Heart left ventricle (tissue), 16 donors: ENCODE data around the gene MTX1. TPM values are rescaled to one million over a fixed set of nuclear protein-coding genes. Genes with fewer than 3 reads are reported as not detected.

Experiments used
- ATAC-seq, 4 donors: fragments of 200-7000 bp; cut with Tn5 transposase; one replicate each; pipeline ENCODE4 v1.9.1; 2020 to 2022; ENCODE audit warnings: moderate library complexity in 4 of 4, mild to moderate bottlenecking in 3 of 4, moderate number of reproducible peaks in 1 of 4
- DNase-seq, 5 donors: peaks; one replicate each; pipeline ENCODE4 v3.0.0-alpha.2; 2020
- H3K27ac ChIP-seq, 12 donors: fragments of 200-600 bp; sonication (generic) in 4 of 12; one replicate each; pipeline versions ENCODE4 v1.5.0 to v1.8.0; 2016 to 2022; ENCODE audit warnings: mild to moderate bottlenecking in 2 of 12
- H3K27me3 ChIP-seq, 9 donors: fragments of 200-600 bp; sonication (generic) in 2 of 9; one replicate each; pipeline versions ENCODE4 v1.5.1 to v1.8.0; 2016 to 2022; ENCODE audit warnings: mild to moderate bottlenecking in 3 of 9
- H3K36me3 ChIP-seq, 9 donors: fragments of 200-600 bp; sonication (generic) in 2 of 9; one replicate each; pipeline versions ENCODE4 v1.5.0 to v1.8.0; 2018 to 2022; ENCODE audit warnings: mild to moderate bottlenecking in 2 of 9
- H3K4me1 ChIP-seq, 12 donors: fragments of 200-600 bp; sonication (generic) in 4 of 12; one replicate each; pipeline versions ENCODE4 v1.5.0 to v1.8.0; 2016 to 2022; ENCODE audit warnings: mild to moderate bottlenecking in 3 of 12
- H3K4me3 ChIP-seq, 12 donors: fragments of 200-600 bp; sonication (generic) in 4 of 12; one replicate each; pipeline versions ENCODE4 v1.5.0 to v1.8.0; 2017 to 2022; ENCODE audit warnings: mild to moderate bottlenecking in 9 of 12, moderate library complexity in 4 of 12
- H3K9me3 ChIP-seq, 12 donors: fragments of 200-600 bp; sonication (generic) in 4 of 12; one replicate each; pipeline versions ENCODE4 v1.5.0 to v1.8.0; 2016 to 2022; ENCODE audit warnings: mild to moderate bottlenecking in 1 of 12
- CTCF ChIP-seq, 12 donors: fragments of 200-600 bp; sonication (generic) in 4 of 12; IDR thresholded peaks; one replicate each; pipeline versions ENCODE4 v1.5.0 to v1.8.0; 2018 to 2022; ENCODE audit warnings: antibody characterized with exemption in 12 of 12, mild to moderate bottlenecking in 5 of 12
- POLR2A ChIP-seq, 2 donors: fragments of 450-650 bp; IDR thresholded peaks; one replicate each; pipeline ENCODE4 v1.6.1; 2017; ENCODE audit warnings: antibody characterized with exemption in 2 of 2, mild to moderate bottlenecking in 2 of 2, moderate library complexity in 2 of 2
- WGBS, 4 donors: extraction: QIAGEN DNeasy Blood & Tissue Kit in 2 of 4; methylation state at CpG; one replicate each; pipeline versions ENCODE4 v1.1.5 to v1.1.7; 2013 to 2018; 5-methylcytosine and 5-hydroxymethylcytosine counted together
- intact Hi-C, 10 donors: fragments of 100-400 bp; cut with DNase I; formaldehyde crosslinking; loops; one replicate each; pipeline versions ENCODE4 v1.11.1 to v1.14.2; 2022
- polyA plus RNA-seq, 2 donors: library from polyadenylated mRNA; stranded (reverse); fragments of 200-250 nt; gene quantifications; one replicate each; pipeline ENCODE4 v1.2.3, GENCODE V29; 2013
- total RNA-seq, 9 donors: library from RNA; depleted of rRNA in 2 of 9; stranded (reverse); fragments of >200 nt in 2 of 9; fragmentation: NEBNext Ultra II Directional in 3 of 9; extraction: Animal tissue kit (Norgen Biotek cat#: 25700) in 3 of 9; gene quantifications; one replicate each; pipeline versions ENCODE4 v1.1.0 to v1.2.4, GENCODE V29; 2016 to 2023
- donor health status: ischemic (EF 13 %, LVEDD 7.1; RV severe dilation, severe dysfunction).
- donor health status: healthy with polysubstance abuse.
- donor health status: DM: no; HTN: yes; CAD: no.
- donor health status: DM: no; HTN: no; CAD: no.
- donor health status: ischemic (EF 25% LVEDD 6.9; RV normal size, moderate dysfunction).
- donor health status: ischemic (EF 25% LVEDD 5.7; RV mildly dilated, moderate dysfunction).
- donor health status: healthy.
- donor health status: DM: yes; HTN: yes; CAD: no.
- donor health status: ischemic (EF 35%, LVEDD 5.7; RV mildly dilated, moderate dysfunction).
- donor health status: nonischemic (EF 11% LVEDD 7.7; RV severe dilation, severe dysfunction).
- donor health status: DM: yes; HTN: yes; CAD: no.
- donor health status: PGD.
- donor health status: ischemic (EF 29% LVEDD 5.4; RV normal size, mild dysfunction).
- donor health status: nonischemic (EF 23%, LVEDD 6.1; RV moderate dilation, normal function).

Gene MTX1
- total and polyA plus RNA-seq, 11 donors = 14.1 to 37.1 (median 20.2) TPM

- 80 to 82% (median 81%) methylated on average over 30 of the region's 30 CpGs for WGBS, 4 donors
- intact Hi-C loops = loop anchor here in 6 of 10 donors (5.0 to 10.0 kb wide), 3 partner anchors 46 to 416 kb away; no protein-coding TSS in a partner anchor
- peaks cover 0 to 29% (median 8%) of the 10 kb centered on the region in 12 donors for H3K4me1 ChIP-seq
- peak overlapping the region in 3 of 12 donors; percentile 7 to 44 (median 23) for H3K4me3 ChIP-seq
- H3K9me3 ChIP-seq = no peaks in the 10 kb centered on the region
- no peak for ATAC-seq
- H3K36me3 ChIP-seq = no peaks in the 10 kb centered on the region
- peak in 3 of 5 donors; percentile 16 to 54 (median 39) for DNase-seq
- no peak for TF ChIP-seq POLR2A (IDR thresholded peaks at IDR 0.05)
- TF ChIP-seq CTCF (IDR thresholded peaks at IDR 0.05) = no peak
- H3K27ac ChIP-seq = peak overlapping the region in 1 of 12 donors; percentile 42
- peaks cover 0 to 25% (median 14%) of the 10 kb centered on the region in 9 donors for H3K27me3 ChIP-seq
Measured at GRCh38 chr1:155178441-155179111, 29.9 kb upstream of the MTX1 start.

- intact Hi-C loops = loop anchor here in 6 of 10 donors (5.0 to 10.0 kb wide), 3 partner anchors 45 to 415 kb away; no protein-coding TSS in a partner anchor
- 94 to 97% (median 95%) methylated on average over 16 to 31 of the region's 31 CpGs for WGBS, 4 donors
- no peak for ATAC-seq
Measured at GRCh38 chr1:155179112-155180031, 29.1 kb upstream of the MTX1 start.

GRCh38 chr1:155181371-155182051 is 27.0 kb upstream of the MTX1 start:
- H3K36me3 ChIP-seq = no peaks in the 10 kb centered on the region
- H3K27me3 ChIP-seq = no peaks in the 10 kb centered on the region
- ATAC-seq = no peak
- 87 to 92% (median 91%) methylated on average over 18 of the region's 18 CpGs for WGBS, 4 donors
- TF ChIP-seq CTCF (IDR thresholded peaks at IDR 0.05) (no peak), POLR2A (IDR thresholded peaks at IDR 0.05) (no peak)
- no peak overlapping the region for H3K4me3 ChIP-seq
- H3K4me1 ChIP-seq = peaks cover 0 to 20% (median 8%) of the 10 kb centered on the region in 12 donors
- DNase-seq = peak in 1 of 5 donors; percentile 59
- H3K9me3 ChIP-seq = no peaks in the 10 kb centered on the region
- intact Hi-C loops = no loop called here
- no peak overlapping the region for H3K27ac ChIP-seq

More at GRCh38 chr1:155179112-155180031, 29.1 kb upstream of the MTX1 start:
- Histone ChIP-seq H3K27ac (peak overlapping the region in 1 of 12 donors; percentile 42), H3K4me1 (peaks cover 0 to 21% (median 2%) of the 10 kb centered on the region in 12 donors), H3K36me3 (no peaks in the 10 kb centered on the region), H3K27me3 (peaks cover 0 to 17% (median 9%) of the 10 kb centered on the region in 9 donors), H3K4me3 (no peak overlapping the region), H3K9me3 (no peaks in the 10 kb centered on the region)
- DNase-seq = peak in 2 of 5 donors; percentile 12 to 64
- no peak for TF ChIP-seq CTCF (IDR thresholded peaks at IDR 0.05)
- no peak for TF ChIP-seq POLR2A (IDR thresholded peaks at IDR 0.05)
